ENCODE results near the gene HOXD1.

Gene HOXD1

GRCh38 chr2:176211110-176211509 is 22.6 kb downstream of the HOXD1 start:
- H3K9ac ChIP-seq (ENCODE audit: low read depth, low read length) = no peak overlapping the region
- no peak for DNase-seq
- H3K36me3 ChIP-seq (ENCODE audit: insufficient read depth, low read length) = no peaks in the 10 kb centered on the region
- no peaks in the 10 kb centered on the region for H4K20me1 ChIP-seq (ENCODE audit: insufficient read depth, low read length)
- H3K4me1 ChIP-seq (ENCODE audit: insufficient read depth, low read length) = no peaks in the 10 kb centered on the region
- H3K79me2 ChIP-seq (ENCODE audit: insufficient read depth, low read length) = no peaks in the 10 kb centered on the region
- TF ChIP-seq EZH2 (IDR thresholded peaks at IDR 0.05; ENCODE audit: borderline replicate concordance, low read depth, low read length, severe bottlenecking) = no peak
- TF ChIP-seq CTCF (IDR thresholded peaks at IDR 0.05; ENCODE audit: borderline replicate concordance, extremely low read depth, low read length, poor library complexity, severe bottlenecking) = no peak
- H3K9me3 ChIP-seq (ENCODE audit: insufficient read depth, low read length, severe bottlenecking) = no peaks in the 10 kb centered on the region
- no peak for ATAC-seq (ENCODE audit: insufficient read depth, low read depth)
- H3K4me2 ChIP-seq (ENCODE audit: insufficient read depth, low read length) = no peak overlapping the region
- H3K27me3 ChIP-seq (ENCODE audit: insufficient read depth, low read length, poor library complexity) = no peaks in the 10 kb centered on the region
- H3K27ac ChIP-seq (ENCODE audit: low read length) = no peak overlapping the region
- H2AFZ ChIP-seq (ENCODE audit: low read depth, low read length) = no peak overlapping the region; the same call in 1 of the 2 replicates
- H3K4me3 ChIP-seq (ENCODE audit: low read depth in 1 of 2, low read length in 2 of 2) = no peak overlapping the region

GRCh38 chr2:176212276-176212675 is 23.8 kb downstream of the HOXD1 start:
- Histone ChIP-seq H4K20me1 (ENCODE audit: insufficient read depth, low read length) (no peaks in the 10 kb centered on the region), H3K27ac (ENCODE audit: low read length) (no peak overlapping the region), H3K9ac (ENCODE audit: low read depth, low read length) (no peak overlapping the region), H3K4me1 (ENCODE audit: insufficient read depth, low read length) (no peaks in the 10 kb centered on the region), H3K4me2 (ENCODE audit: insufficient read depth, low read length) (no peak overlapping the region), H3K27me3 (ENCODE audit: insufficient read depth, low read length, poor library complexity) (no peaks in the 10 kb centered on the region), H3K36me3 (ENCODE audit: insufficient read depth, low read length) (no peaks in the 10 kb centered on the region), H2AFZ (ENCODE audit: low read depth, low read length) (no peak overlapping the region; the same call in 1 of the 2 replicates), H3K9me3 (ENCODE audit: insufficient read depth, low read length, severe bottlenecking) (no peaks in the 10 kb centered on the region), H3K4me3 (ENCODE audit: low read depth in 1 of 2, low read length in 2 of 2) (no peak overlapping the region), H3K79me2 (ENCODE audit: insufficient read depth, low read length) (no peaks in the 10 kb centered on the region)
- DNase-seq = no peak
- ATAC-seq (ENCODE audit: insufficient read depth, low read depth) = no peak
- TF ChIP-seq CTCF (IDR thresholded peaks at IDR 0.05; ENCODE audit: borderline replicate concordance, extremely low read depth, low read length, poor library complexity, severe bottlenecking) (no peak), EZH2 (IDR thresholded peaks at IDR 0.05; ENCODE audit: borderline replicate concordance, low read depth, low read length, severe bottlenecking) (no peak)

- no peak for TF ChIP-seq EZH2 (IDR thresholded peaks at IDR 0.05; ENCODE audit: borderline replicate concordance, low read depth, low read length, severe bottlenecking)
- no peak for TF ChIP-seq CTCF (IDR thresholded peaks at IDR 0.05; ENCODE audit: borderline replicate concordance, extremely low read depth, low read length, poor library complexity, severe bottlenecking)
- Histone ChIP-seq H3K36me3 (ENCODE audit: insufficient read depth, low read length) (no peaks in the 10 kb centered on the region), H3K27me3 (ENCODE audit: insufficient read depth, low read length, poor library complexity) (no peaks in the 10 kb centered on the region), H3K79me2 (ENCODE audit: insufficient read depth, low read length) (no peaks in the 10 kb centered on the region), H3K27ac (ENCODE audit: low read length) (no peak overlapping the region), H2AFZ (ENCODE audit: low read depth, low read length) (no peak overlapping the region), H3K4me1 (ENCODE audit: insufficient read depth, low read length) (no peaks in the 10 kb centered on the region), H3K9ac (ENCODE audit: low read depth, low read length) (no peak overlapping the region), H4K20me1 (ENCODE audit: insufficient read depth, low read length) (no peaks in the 10 kb centered on the region), H3K9me3 (ENCODE audit: insufficient read depth, low read length, severe bottlenecking) (no peaks in the 10 kb centered on the region), H3K4me3 (ENCODE audit: low read depth in 1 of 2, low read length in 2 of 2) (no peak overlapping the region), H3K4me2 (ENCODE audit: insufficient read depth, low read length) (no peak overlapping the region)
- no peak for DNase-seq
- ATAC-seq (ENCODE audit: insufficient read depth, low read depth) = no peak
Observed at GRCh38 chr2:176213406-176213805, 24.9 kb downstream of the HOXD1 start.

- H3K27me3 ChIP-seq (ENCODE audit: insufficient read depth, low read length, poor library complexity) = no peaks in the 10 kb centered on the region
Observed at GRCh38 chr2:176227874-176228273, 39.4 kb downstream of the HOXD1 start.

More at GRCh38 chr2:176227874-176228273, 39.4 kb downstream of the HOXD1 start:
- H2AFZ ChIP-seq (ENCODE audit: low read depth, low read length) = no peak overlapping the region
- no peaks in the 10 kb centered on the region for H4K20me1 ChIP-seq (ENCODE audit: insufficient read depth, low read length)
- no peaks in the 10 kb centered on the region for H3K79me2 ChIP-seq (ENCODE audit: insufficient read depth, low read length)
- 0 out of 2 replicates have a peak overlapping the region, but pooled peaks have one; percentile 32 for H3K4me2 ChIP-seq (ENCODE audit: insufficient read depth, low read length)
- DNase-seq (no peak), ATAC-seq (ENCODE audit: insufficient read depth, low read depth) (peak; percentile 75)
- H3K9me3 ChIP-seq (ENCODE audit: insufficient read depth, low read length, severe bottlenecking) = no peaks in the 10 kb centered on the region
- H3K4me1 ChIP-seq (ENCODE audit: insufficient read depth, low read length) = peaks cover 24% of the 10 kb centered on the region
- no peak overlapping the region; the same call in 1 of the 2 replicates for H3K27ac ChIP-seq (ENCODE audit: low read length)
- no peak overlapping the region for H3K9ac ChIP-seq (ENCODE audit: low read depth, low read length)
- no peaks in the 10 kb centered on the region for H3K36me3 ChIP-seq (ENCODE audit: insufficient read depth, low read length)
- H3K4me3 ChIP-seq (ENCODE audit: low read depth in 1 of 2, low read length in 2 of 2) = no peak overlapping the region
- TF ChIP-seq CTCF (IDR thresholded peaks at IDR 0.05; ENCODE audit: borderline replicate concordance, extremely low read depth, low read length, poor library complexity, severe bottlenecking) (no peak), EZH2 (IDR thresholded peaks at IDR 0.05; ENCODE audit: borderline replicate concordance, low read depth, low read length, severe bottlenecking) (no peak)

Data from DND-41 (cell line).